ENCODE measurements around the gene GATAD2A. TPM values are rescaled to one million over a fixed set of nuclear protein-coding genes. Genes with fewer than 3 reads are reported as not detected.

GATAD2A gene
- polyA plus RNA-seq, 1 donor (not counting 4 experiments of a cell fraction or from before 2014, with no cell fraction given), result 28.4 TPM

DNA sequence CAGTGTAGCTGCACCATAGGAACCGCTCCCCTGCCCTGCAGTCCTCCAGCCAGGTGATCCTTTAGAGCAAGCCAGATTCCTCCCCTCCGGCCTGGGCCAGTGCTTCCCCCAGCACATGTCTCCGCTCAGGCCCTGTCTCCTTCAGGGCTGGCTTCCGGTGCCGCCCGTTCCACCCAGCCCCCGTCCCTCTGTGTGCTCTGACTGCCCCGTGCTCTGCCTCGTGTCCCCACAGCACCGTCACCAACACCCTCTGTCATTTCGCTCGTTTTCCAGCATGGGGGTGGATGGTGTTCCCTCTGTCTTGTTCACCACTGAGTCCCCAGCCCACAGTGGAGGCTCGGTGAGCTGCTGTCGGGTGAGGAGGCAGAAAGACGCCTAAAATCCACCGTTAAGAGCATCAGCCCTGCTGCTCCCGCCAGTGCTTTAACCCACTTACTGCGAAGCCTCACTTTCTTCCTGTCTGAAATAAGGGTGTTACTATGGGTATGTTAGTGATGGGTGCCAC, 55.3 kb downstream of the GATAD2A start:
- Histone ChIP-seq H3K27ac (ENCODE audit: control insufficient read depth, insufficient read depth, low read length) (peak overlapping the region; percentile 3), H3K4me2 (ENCODE audit: control insufficient read depth, extremely low read depth, insufficient read depth, low read depth, low read length) (no peak overlapping the region)

DNA sequence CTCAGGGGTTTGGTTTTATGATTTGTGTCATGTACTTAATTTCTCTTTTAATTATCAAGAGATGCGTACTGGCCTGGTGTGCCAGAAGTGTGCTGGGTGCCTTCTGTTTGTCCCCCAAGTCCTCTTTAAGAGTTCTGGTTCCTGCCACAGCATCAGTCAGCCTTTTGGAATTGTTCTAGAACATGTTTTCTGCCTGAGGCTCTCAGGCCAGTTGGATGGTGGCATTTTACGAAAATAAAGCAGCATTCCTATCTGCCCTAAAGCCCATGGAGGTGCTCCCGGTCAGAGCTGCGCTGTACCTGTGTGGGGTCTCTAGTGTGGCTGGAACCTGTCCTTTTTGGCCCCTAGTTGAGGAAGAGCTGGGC, 55.8 kb downstream of the GATAD2A start:
- no peak overlapping the region for H3K27ac ChIP-seq (ENCODE audit: control insufficient read depth, insufficient read depth, low read length)
- H3K4me2 ChIP-seq (ENCODE audit: control insufficient read depth, extremely low read depth, insufficient read depth, low read depth, low read length), result no peak overlapping the region

More for the DNA sequence above, 55.3 kb downstream of the GATAD2A start:
- DNase-seq (ENCODE audit: low read depth, low spot score) (no peak), FAIRE-seq (no peak)
- Histone ChIP-seq H3K9ac (ENCODE audit: control insufficient read depth, extremely low read depth, insufficient read depth, low read length) (no peak overlapping the region), H3K9me1 (ENCODE audit: control insufficient read depth, extremely low read depth, insufficient read depth, low read length) (peaks cover 18% of the 10 kb centered on the region), H3K4me3 (ENCODE audit: control insufficient read depth in 2 of 3, extremely low read depth in 1 of 3, insufficient read depth in 2 of 3, low read depth in 1 of 3, low read length in 3 of 3) (no peak overlapping the region), H3K4me1 (ENCODE audit: control insufficient read depth, extremely low read depth, insufficient read depth, low read length) (peaks cover 63% of the 10 kb centered on the region), H3K9me3 (ENCODE audit: control insufficient read depth, low read depth, low read length) (no peaks in the 10 kb centered on the region), H3K79me2 (ENCODE audit: control insufficient read depth, insufficient read depth, low read length) (peaks cover 93% of the 10 kb centered on the region), H2AFZ (ENCODE audit: control insufficient read depth, low read length) (no peak overlapping the region), H3K36me3 (ENCODE audit: control insufficient read depth in 2 of 2, extremely low read depth in 1 of 2, insufficient read depth in 2 of 2, low read length in 2 of 2) (peaks cover 13 to 22% of the 10 kb centered on the region in 2 experiments), H3K27me3 (ENCODE audit: control insufficient read depth, extremely low read depth, insufficient read depth, low read length) (no peaks in the 10 kb centered on the region), H4K20me1 (ENCODE audit: control insufficient read depth, extremely low read depth, insufficient read depth, low read length) (peaks cover 37% of the 10 kb centered on the region)
- dilution Hi-C loops (cut with MboI; ENCODE audit: extremely low pct_ligation_motif_present, low sequenced_read_pairs), result no loop called here
- TF ChIP-seq, protein P1, sequence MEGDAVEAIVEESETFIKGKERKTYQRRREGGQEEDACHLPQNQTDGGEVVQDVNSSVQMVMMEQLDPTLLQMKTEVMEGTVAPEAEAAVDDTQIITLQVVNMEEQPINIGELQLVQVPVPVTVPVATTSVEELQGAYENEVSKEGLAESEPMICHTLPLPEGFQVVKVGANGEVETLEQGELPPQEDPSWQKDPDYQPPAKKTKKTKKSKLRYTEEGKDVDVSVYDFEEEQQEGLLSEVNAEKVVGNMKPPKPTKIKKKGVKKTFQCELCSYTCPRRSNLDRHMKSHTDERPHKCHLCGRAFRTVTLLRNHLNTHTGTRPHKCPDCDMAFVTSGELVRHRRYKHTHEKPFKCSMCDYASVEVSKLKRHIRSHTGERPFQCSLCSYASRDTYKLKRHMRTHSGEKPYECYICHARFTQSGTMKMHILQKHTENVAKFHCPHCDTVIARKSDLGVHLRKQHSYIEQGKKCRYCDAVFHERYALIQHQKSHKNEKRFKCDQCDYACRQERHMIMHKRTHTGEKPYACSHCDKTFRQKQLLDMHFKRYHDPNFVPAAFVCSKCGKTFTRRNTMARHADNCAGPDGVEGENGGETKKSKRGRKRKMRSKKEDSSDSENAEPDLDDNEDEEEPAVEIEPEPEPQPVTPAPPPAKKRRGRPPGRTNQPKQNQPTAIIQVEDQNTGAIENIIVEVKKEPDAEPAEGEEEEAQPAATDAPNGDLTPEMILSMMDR (optimal IDR thresholded peaks at IDR 0.05 in 1 of 3, IDR thresholded peaks at IDR 0.05 in 1 of 3, conservative IDR thresholded peaks at IDR 0.05 in 1 of 3; ENCODE audit: extremely low read depth in 1 of 3, insufficient read depth in 2 of 3, low read length in 3 of 3), result no peak
- no peak for TF ChIP-seq EZH2 (IDR thresholded peaks at IDR 0.05; ENCODE audit: low read length)

More for the DNA sequence above, 55.8 kb downstream of the GATAD2A start:
- FAIRE-seq, result no peak
- dilution Hi-C loops (cut with MboI; ENCODE audit: extremely low pct_ligation_motif_present, low sequenced_read_pairs), result no loop called here
- Histone ChIP-seq H3K79me2 (ENCODE audit: control insufficient read depth, insufficient read depth, low read length) (peaks cover 95% of the 10 kb centered on the region), H3K9me1 (ENCODE audit: control insufficient read depth, extremely low read depth, insufficient read depth, low read length) (peaks cover 18% of the 10 kb centered on the region), H3K9ac (ENCODE audit: control insufficient read depth, extremely low read depth, insufficient read depth, low read length) (no peak overlapping the region), H2AFZ (ENCODE audit: control insufficient read depth, low read length) (no peak overlapping the region), H4K20me1 (ENCODE audit: control insufficient read depth, extremely low read depth, insufficient read depth, low read length) (peaks cover 36% of the 10 kb centered on the region), H3K36me3 (ENCODE audit: control insufficient read depth in 2 of 2, extremely low read depth in 1 of 2, insufficient read depth in 2 of 2, low read length in 2 of 2) (peaks cover 17 to 26% of the 10 kb centered on the region in 2 experiments), H3K4me1 (ENCODE audit: control insufficient read depth, extremely low read depth, insufficient read depth, low read length) (peaks cover 63% of the 10 kb centered on the region), H3K9me3 (ENCODE audit: control insufficient read depth, low read depth, low read length) (no peaks in the 10 kb centered on the region), H3K4me3 (ENCODE audit: control insufficient read depth in 2 of 3, extremely low read depth in 1 of 3, insufficient read depth in 2 of 3, low read depth in 1 of 3, low read length in 3 of 3) (no peak overlapping the region), H3K27me3 (ENCODE audit: control insufficient read depth, extremely low read depth, insufficient read depth, low read length) (no peaks in the 10 kb centered on the region)
- TF ChIP-seq, protein P1 (optimal IDR thresholded peaks at IDR 0.05 in 1 of 3, IDR thresholded peaks at IDR 0.05 in 1 of 3, conservative IDR thresholded peaks at IDR 0.05 in 1 of 3; ENCODE audit: extremely low read depth in 1 of 3, insufficient read depth in 2 of 3, low read length in 3 of 3), result no peak
- no peak for TF ChIP-seq EZH2 (IDR thresholded peaks at IDR 0.05; ENCODE audit: low read length)
- DNase-seq (ENCODE audit: low read depth, low spot score), result no peak
